ENCODE measurements around the gene ACAT2. TPM values are rescaled to one million over a fixed set of nuclear protein-coding genes. Genes with fewer than 3 reads are reported as not detected.
"Not testable (repeated sequence)": the region's sequence is repeated elsewhere in the genome, so short reads cannot be mapped to it uniquely, and the experiment has no call there.

Gene ACAT2
- polyA plus RNA-seq, 3 donors: 53.1 to 55.7 (median 54.9) TPM

GRCh38 chr6:159804504-159804903, 42.7 kb downstream of the ACAT2 start:
- no peak for DNase-seq

- no peak for DNase-seq
Measured at GRCh38 chr6:159805440-159806020, 43.7 kb downstream of the ACAT2 start.

GRCh38 chr6:159806021-159806458, 44.2 kb downstream of the ACAT2 start:
- no peak for DNase-seq

DNA sequence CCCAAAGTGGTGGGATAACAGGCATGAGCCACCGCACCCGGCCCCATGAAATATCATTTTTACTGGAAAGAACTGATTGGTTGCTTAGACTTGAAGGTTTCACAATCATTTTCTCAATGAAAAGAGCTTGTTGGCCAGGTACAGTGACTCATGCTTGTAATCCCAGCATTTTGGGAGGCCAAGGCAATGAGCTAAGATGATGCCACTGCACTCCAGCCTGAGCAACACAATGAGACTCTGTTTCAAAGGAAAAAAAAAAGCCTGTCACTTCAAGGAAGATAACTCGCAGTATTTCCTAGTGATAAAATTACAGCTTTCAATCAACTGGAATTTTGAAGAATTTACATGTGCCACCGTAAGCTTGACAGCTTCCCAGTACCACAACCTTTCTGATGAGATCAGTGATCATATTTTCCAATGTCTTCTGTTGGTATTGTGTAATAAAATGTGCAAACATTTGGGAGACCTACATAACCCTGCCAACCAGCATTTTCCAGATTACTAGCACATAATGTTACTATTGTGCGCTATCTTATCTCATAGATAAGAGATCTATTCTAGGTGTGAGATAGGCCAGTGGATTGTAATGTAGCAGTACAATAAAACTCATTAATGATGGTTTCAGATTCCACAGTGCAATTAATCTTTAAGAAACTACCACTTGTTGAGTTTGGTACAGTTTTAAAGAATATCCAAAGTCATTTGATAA, 45.5 kb downstream of the ACAT2 start:
- no peak for DNase-seq

DNA sequence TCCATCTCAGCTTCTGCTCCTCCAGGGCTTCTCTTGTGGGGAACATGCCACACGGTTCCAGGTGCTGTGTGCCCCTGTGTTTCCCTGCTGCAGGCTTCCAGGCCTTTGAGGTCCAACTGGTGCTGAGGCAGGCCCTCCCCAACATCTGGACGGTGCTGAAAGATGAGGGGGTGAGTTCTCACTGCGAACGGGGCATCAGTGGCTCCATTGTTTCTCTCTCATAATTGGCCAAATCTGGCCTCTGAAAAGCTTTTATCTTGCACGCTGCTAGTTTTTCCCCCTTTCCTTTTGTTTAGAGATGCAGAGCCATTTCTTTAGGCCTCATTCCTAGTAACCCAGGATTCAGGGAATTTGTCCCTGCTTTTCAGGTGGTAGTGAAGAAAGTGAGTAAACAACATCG, 46.8 kb downstream of the ACAT2 start:
- no peak for DNase-seq

DNA sequence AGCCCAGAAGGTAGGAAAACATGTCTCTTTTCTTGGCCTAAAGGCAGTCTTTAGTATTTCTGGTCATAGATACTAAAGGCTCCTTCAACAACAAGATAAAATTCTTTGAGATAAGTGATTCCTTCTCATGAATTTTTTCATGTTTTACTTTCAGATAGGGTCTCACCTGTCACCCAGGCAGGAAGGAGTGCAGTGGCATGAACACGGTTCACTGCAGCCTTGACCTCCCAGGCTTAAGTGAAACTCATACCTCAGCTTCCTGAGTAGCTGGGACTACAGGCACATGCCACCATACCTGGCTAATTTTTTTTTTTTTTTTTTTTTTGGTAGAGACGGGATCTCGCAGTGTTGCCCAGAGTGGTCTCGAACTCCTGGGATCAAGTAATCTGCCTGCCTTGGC, 47.3 kb downstream of the ACAT2 start:
- DNase-seq: no peak

GRCh38 chr6:159813781-159814180, 51.9 kb downstream of the ACAT2 start:
- no peak for DNase-seq

DNA sequence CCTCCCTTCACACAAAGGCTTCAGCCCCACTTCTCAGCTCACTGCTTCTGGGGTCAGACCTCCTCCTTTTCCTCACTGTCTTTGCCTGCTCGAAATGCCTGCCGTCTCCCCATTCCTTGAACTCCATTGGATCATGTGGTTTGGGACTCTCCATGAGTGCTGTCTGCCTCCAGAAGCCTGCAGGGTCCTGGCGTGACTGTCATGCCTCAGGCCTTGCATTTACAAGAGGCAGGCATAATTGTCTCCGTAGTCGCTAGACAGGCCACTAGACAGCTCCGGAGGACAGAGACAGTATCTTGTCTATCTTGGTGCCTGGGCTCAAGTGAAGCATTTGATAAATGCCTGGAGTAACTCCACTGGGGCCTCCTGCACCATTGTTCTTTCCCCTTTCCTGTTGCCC, 53.6 kb downstream of the ACAT2 start:
- no peak for DNase-seq

DNA sequence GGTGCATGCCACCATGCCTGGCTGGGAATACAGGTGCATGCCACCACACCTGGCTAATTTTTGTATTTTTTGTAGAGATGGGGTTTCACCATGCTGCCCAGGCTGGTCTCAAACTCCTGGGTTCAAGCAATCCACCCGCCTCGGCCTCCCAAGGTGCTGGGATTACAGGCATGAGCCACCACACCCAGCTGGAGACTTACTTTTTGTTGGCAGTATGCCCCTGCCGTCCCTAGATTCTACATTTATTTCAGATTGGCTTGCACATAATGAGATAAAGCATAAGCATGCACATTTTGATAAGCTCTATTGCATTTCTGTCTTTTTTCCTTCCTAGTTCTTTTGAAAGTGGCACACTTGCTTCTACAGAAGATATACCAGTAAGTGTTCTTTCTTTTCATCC, 54.9 kb downstream of the ACAT2 start:
- DNase-seq: not testable (repeated sequence)

GRCh38 chr6:159817951-159818739, 56.3 kb downstream of the ACAT2 start:
- DNase-seq: no peak

GRCh38 chr6:159819098-159819497, 57.3 kb downstream of the ACAT2 start:
- DNase-seq: no peak

GRCh38 chr6:159819932-159820640, 58.2 kb downstream of the ACAT2 start:
- no peak for DNase-seq

DNA sequence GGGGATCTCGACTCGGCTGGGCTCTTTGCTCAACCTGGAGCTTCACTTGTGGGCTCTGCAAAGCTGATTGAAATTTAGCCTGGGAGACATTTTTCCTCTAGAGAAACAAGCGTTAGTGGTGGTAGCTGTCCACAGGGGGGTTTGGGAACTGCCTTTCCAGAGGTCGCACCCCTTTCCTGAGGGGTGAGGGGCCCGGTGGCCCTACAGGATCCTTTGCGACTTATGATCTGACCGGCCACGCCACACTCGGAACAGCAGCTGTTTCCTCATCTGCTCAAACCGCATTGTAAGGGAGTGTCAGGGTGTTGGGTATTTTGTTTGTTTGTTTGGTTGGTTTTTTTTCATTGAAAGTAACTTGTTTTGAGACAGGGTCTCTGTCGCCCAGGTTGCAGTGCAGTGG, 59.3 kb downstream of the ACAT2 start:
- DNase-seq: no peak

GRCh38 chr6:159821726-159822125, 59.9 kb downstream of the ACAT2 start:
- DNase-seq: no peak

DNA sequence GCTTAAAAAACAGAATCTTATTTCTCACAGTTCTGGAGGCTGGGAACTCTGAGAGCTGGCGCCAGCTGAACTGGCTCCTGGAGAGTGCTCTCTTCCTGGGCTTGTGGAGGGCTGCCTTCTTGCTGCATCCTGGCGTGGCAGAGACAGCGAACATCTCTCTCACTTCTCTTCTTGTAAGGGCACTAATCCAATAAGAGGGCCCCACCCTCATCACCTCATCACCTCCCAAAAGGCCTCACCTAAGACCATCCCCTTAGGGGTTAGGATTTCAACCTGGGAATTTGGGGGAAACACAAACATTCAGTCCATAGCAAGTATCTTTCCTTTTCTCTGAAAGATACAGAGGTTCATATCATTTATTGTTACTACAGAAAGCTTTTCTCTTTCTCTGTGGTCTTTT, 62.1 kb downstream of the ACAT2 start:
- DNase-seq: no peak

- DNase-seq: not testable (repeated sequence)
Measured at GRCh38 chr6:159824690-159825089, 62.8 kb downstream of the ACAT2 start.

GRCh38 chr6:159826004-159826403, 64.2 kb downstream of the ACAT2 start:
- DNase-seq: no peak

- no peak for DNase-seq
Measured at GRCh38 chr6:159826968-159827647, 65.3 kb downstream of the ACAT2 start.

DNA sequence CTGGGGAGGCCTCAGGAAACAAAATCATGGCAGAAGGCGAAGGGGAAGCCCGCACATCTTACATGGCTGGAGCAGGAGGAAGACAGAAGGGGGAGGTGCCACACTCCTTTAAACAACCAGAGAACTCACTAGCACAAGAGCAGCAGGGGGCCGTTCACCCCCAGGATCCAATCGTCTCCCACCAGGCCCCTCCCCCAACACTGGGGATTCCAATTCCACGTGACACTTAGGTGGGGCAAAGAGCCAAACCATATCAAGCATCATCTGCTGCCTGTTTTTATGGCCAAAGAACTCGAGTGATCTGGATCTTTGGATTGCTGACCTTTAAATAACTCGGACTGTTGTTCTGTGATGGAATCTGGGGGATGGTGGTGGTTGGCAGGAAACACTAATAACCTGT, 66.2 kb downstream of the ACAT2 start:
- no peak for DNase-seq
